Adipose tissue (tissue), 3 donors: ENCODE data around the gene NOL6. TPM values are rescaled to one million over a fixed set of nuclear protein-coding genes. Genes with fewer than 3 reads are reported as not detected.
"Not testable (repeated sequence)": the region's sequence is repeated elsewhere in the genome, so short reads cannot be mapped to it uniquely, and the experiment has no call there.

Experiments
- H3K27ac ChIP-seq: one replicate; pipeline ENCODE4 v1.5.1; 2013; ENCODE audit warnings: low read depth, low read length
- WGBS, 3 donors: extraction: QIAGEN DNeasy Blood & Tissue Kit; methylation state at CpG; one replicate each; pipeline ENCODE4 v1.1.7; 2013; 5-methylcytosine and 5-hydroxymethylcytosine counted together
- polyA plus RNA-seq, 3 donors: library from polyadenylated mRNA; stranded (reverse); fragments of 200-250 nt; gene quantifications; one replicate each; pipeline ENCODE4 v1.2.3, GENCODE V29; 2013
- donor health status: healthy with polysubstance abuse.
- donor health status: Bipolar disorder and iron deficiency.
- donor health status: healthy.

Gene NOL6
- polyA plus RNA-seq, 3 donors = 13.4 to 28.7 (median 13.7) TPM

DNA sequence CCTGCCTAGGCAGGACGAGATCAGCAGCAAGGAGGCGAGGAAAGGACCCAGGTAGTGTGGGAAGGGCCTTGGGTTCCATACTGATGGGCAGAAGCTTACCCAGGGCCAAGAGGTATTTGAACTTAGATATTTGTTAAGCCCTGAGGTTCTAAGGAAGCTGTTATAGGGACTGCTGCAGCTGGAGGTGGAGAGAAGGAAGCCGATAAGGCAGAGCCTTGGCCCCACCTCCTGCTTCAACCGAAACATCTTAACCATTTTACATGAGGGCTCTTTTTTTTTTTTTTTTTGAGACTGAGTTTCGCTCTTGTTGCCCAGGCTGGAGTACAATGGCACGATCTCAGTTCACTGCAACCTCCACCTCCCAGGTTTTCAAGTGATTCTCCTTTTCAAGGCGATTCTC, 17.8 kb downstream of the NOL6 start:
- H3K27ac ChIP-seq = no peak overlapping the region

GRCh38 chr9:33455456-33455855, 18.3 kb downstream of the NOL6 start:
- H3K27ac ChIP-seq = not testable (repeated sequence)
- 93 to 97% (median 95%) methylated on average over 8 of the region's 8 CpGs for WGBS, 3 donors

More for the DNA sequence above, 17.8 kb downstream of the NOL6 start:
- 74 to 90% (median 80%) methylated on average over 7 of the region's 7 CpGs for WGBS, 3 donors

- not testable (repeated sequence) for H3K27ac ChIP-seq
- 86 to 94% (median 93%) methylated on average over 5 of the region's 5 CpGs for WGBS, 3 donors
Measured at GRCh38 chr9:33454661-33455026, 19.1 kb downstream of the NOL6 start.

GRCh38 chr9:33453999-33454660, 19.6 kb downstream of the NOL6 start:
- no peak overlapping the region for H3K27ac ChIP-seq
- 87 to 90% (median 89%) methylated on average over 11 of the region's 11 CpGs for WGBS, 3 donors

DNA sequence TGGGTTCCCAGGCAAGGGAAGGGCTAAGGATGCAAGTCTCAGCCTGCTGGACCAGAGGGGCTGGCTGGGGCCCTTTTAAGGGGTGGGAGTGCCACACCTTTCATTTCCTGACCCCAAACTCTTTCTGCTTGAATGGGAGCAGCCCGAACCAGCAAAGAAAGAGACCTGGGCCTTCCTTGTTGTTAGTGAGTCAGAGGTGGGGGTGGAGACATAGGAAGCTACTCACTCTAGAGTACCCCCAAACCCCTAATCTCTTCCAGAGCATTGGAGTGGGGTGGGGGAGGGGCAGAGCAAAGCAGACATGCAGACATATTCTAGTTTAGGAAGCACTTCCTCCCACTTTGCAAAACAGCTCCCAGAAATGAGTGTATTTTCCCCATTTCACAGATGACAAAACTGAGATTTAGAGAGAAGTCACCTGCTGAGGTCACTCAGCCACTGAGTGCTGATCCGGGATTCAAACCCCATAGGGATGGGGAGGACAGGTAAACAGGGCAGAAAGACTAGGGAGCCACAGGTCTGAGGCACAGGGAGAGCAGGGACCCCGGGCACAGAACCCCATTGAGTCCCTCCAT, 20.4 kb downstream of the NOL6 start:
- no peak overlapping the region for H3K27ac ChIP-seq
- WGBS, 3 donors = 63 to 78% (median 77%) methylated on average over 3 of the region's 3 CpGs

DNA sequence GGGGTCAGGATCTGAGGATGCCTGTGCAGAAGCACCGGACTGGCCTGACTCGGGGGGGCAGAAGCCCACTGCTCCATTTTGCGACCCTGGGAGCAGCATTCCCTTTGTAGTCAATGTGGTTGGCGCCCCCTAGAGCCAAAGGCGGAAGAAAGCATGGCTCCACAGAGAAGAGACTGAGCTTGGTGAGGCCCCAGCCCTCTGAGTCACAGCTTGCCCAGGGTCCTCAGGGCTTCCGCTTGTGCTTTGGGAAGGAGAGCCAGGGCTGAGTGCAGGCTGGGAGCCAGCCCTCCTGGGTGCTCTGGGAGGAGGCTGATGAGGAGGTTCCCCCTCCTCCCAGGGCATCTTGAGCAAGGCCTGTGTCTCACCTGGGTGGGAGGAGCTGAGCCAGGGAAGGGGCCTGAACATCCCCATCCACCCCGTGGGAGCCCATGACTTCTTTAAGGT, 20.9 kb downstream of the NOL6 start:
- no peak overlapping the region for H3K27ac ChIP-seq
- 23 to 28% (median 24%) methylated on average over 7 of the region's 7 CpGs for WGBS, 3 donors

DNA sequence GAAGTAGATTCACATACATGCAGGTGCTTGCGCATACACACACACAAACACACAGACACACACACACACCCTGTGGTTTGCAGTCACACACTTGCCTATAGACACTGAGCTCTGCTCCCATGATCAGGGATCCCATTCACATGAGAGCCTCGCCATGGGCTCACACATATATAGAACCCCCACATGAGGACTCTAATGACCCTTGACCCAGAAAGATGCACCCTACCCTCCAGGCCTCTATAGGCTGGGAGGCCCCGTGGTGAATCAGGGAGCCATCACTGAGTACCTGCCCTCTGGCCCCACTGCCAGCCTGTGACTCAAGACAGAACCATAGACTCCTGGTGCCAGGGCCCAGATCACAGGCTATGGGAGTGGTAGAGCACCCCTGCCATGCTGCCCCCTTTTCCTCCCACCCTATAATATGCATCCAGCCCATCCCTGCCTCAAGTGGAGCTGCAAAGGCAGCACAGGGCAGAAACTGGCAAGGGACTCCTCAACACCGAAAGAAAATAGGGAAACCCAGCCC, 23.0 kb downstream of the NOL6 start:
- 92 to 96% (median 94%) methylated on average over 4 of the region's 4 CpGs for WGBS, 3 donors
- no peak overlapping the region for H3K27ac ChIP-seq

DNA sequence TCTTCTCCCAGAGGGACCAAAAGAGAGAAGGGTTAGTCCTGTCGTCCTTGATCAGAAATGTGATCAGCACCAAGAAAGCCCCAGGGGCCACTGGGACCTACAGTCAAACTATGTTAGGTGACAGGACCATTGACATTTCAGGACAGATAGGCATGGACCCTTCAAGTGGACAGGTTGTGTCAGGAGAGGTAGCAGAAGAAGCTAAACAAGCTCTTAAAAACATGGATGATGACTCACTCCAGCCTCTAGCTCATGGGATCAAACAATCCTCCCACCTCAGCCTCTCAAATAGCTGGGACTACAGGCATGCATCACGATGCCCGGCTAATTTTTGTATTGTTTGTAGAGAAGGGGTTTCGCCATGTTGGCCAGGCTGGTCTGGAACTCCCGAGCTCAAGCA, 24.0 kb downstream of the NOL6 start:
- no peak overlapping the region for H3K27ac ChIP-seq
- 92 to 96% (median 95%) methylated on average over 5 of the region's 5 CpGs for whole genome bisulfite sequencing, 3 donors

DNA sequence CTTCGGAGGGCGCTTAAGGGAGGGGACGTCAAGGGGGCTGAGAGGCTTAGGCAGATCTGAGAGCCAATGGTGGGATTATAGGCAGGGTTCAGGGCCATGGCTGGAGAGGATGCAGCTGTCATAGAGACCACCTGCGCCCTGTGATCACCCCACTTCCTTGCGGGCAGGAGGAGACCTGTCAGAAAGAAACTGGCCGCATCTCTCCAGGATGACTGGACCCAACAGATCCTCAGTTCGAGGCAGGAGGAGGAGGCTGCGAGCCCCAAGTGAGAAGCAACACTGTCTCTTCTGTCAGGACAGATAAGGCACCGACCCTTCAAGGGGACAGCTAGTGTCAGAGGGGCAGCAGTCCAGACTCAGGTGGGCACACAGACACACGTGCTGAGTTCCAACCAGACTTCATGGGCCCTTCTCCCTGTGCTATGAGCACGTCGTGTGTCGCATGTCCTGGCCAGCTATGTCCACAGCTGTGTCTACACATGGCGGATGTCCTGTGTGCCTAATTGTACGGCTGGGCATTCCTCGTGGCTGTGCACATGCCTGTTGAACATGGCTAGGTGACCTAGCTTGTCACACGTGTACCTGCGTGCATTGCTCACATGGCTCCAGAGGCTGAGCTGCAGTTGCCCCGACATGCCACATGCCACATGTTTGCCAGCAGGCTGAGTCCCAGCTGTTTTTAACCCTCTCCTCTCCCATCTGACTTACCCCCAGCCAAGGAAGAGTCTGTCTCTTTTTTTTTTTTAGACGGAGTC, 25.7 kb downstream of the NOL6 start:
- 30 to 42% (median 35%) methylated on average over 19 to 20 of the region's 20 CpGs for WGBS, 3 donors
- no peak overlapping the region for H3K27ac ChIP-seq

- H3K27ac ChIP-seq = no peak within 1 kb of the TSS
- 1 to 4% (median 2%) methylated on average over 42 to 50 of the region's 50 CpGs for WGBS, 3 donors
Measured at GRCh38 chr9:33446946-33447798, 26.6 kb downstream of the NOL6 start, which contains the start of gene AQP3. Gene AQP3, minus strand, starts transcription at chr9:33447593. Its CDS starts 63 bp downstream, at chr9:33447530.

GRCh38 chr9:33446240-33446945, 27.3 kb downstream of the NOL6 start:
- H3K27ac ChIP-seq = no peak overlapping the region
- WGBS, 3 donors = 44 to 59% (median 45%) methylated on average over 12 of the region's 12 CpGs

DNA sequence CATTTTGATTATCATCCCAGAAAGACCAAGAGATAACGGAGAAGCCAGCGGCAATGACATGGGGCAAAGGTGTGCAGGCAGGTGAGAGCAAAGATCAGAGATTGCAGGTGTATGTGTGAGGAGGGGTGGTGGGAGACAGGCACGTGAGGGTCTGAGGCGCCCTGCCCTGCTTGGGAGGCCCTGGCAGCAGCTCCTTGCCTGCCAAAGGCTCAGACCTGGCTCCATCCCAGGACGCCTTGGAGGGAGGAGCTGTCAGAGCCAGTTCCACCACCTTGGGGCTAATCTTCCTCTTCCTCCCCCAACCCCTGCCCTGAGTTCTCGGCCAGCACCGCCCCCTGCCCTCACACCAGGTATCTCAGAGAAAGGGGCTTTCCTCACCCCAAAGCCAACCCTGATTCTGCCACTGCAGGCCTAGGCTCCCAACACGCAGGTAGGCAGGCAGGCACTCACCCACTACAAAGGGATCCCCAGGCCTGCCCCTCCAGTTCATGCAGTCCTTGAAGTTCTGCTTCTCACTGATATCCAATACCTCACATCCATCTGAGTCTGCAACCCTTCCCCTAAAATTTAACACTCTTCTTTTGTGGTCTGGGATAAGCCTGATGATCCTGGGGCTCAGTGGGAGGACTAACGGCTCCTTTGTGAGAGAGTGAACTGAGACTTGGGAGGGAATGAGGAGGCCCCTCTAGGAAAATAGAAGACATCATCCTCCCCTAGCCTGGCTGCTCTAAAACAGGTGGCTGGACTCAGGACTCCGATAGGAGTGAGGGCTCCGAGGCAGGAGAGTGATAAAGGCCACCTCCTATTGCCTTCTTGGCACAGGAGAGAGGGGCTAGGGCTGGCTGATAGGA, 28.1 kb downstream of the NOL6 start:
- 56 to 87% (median 81%) methylated on average over 10 to 11 of the region's 11 CpGs for WGBS, 3 donors
- no peak overlapping the region for H3K27ac ChIP-seq

DNA sequence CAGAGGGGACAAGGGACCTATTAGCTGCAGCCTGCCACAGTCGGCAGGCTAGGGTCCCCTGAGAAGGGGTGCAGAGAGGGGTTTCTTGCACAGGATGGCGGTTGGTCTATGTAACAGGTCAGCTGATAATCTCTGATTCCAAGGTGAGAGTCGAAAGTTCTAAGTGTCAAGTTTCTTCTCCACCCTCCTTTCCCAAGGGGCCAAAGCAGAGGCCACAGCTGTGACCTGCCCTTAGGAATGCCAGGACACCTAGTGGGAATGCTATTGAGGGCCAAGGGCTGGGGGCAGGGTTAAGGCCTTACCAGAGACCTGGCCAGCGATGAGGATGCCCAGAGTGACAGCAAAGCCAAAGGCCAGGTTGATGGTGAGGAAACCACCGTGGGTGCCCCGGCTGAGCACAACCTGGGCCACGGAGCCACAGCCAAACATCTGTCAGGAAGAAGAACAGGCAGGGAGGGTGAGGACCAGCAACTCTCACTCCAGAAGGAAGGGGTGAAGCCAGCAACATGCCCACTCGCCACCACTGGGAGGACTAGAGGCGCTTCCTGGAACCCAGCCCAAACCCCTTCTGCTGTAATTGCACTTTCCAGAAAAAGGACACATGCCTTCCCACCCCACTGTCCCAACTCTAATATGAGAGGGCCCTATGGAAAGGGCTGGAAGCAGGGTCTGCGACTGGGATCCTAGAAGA, 30.1 kb downstream of the NOL6 start:
- 81 to 86% (median 86%) methylated on average over 10 of the region's 10 CpGs for WGBS, 3 donors
- no peak overlapping the region for H3K27ac ChIP-seq

DNA sequence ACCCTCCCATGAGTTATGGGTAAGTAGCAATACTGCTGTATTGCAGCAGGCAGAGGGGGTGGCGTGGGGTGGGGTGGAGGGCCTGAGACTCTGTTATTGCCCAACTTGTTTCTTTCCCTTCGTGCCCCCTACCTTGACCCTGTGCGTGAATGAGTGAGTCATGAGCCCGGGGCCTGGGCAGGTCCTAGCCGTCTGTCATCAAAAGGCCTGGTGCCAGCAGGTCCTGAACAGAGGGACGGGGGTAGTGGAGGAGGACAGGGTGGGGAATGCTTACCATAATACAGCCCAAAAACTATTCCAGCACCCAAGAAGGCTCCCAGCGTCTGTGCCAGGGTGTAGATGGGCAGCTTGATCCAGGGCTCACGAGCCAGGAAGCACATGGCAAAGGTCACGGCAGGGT, 30.7 kb downstream of the NOL6 start:
- no peak overlapping the region for H3K27ac ChIP-seq
- WGBS, 3 donors = 85 to 90% (median 86%) methylated on average over 9 of the region's 9 CpGs

DNA sequence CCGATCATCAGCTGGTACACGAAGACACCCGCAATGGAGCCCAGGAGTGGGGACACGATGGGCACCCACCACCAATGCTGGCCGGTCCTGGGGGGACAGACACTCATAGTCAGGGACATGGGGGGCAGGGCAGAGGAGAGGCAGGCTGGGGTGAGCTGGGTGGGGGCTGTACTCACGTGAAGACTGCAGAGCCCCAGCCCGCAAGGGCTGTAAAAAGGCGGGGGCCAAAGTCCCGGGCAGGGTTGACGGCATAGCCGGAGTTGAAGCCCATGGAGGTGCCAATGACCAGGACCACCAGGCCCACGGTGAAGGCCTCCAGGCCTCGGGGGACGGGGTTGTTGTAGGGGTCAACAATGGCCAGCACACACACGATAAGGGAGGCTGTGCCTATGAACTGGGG, 31.6 kb downstream of the NOL6 start:
- 94% methylated on average over 15 of the region's 15 CpGs for WGBS, 3 donors
- no peak overlapping the region for H3K27ac ChIP-seq

DNA sequence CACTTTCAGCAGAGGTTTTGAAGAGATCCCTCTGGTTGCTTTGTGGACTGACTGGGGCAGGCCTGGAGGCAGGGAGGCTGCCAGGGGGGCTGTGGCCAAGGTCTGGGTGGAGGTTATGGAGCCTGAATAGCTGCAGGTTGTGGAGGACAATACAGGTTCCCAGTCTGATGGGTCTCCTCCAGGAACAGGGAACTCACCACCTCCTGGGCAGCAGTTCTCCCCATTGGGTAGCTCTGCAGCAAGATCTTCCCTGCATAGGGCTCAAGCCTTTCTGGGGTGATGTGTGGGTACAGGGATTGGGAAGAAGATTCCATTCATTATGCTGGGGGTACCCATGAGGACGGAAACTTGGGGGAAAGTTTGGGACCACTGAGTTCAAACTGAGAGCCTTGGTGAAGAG, 33.1 kb downstream of the NOL6 start:
- WGBS, 3 donors = 87 to 100% (median 94%) methylated on average over 1 of the region's 1 CpG
- no peak overlapping the region for H3K27ac ChIP-seq
